Transverse colon (tissue), 4 donors: Measurements from ENCODE around the gene PANK4.

Experiments
- CTCF ChIP-seq, 5 experiments: fragments of 200-600 bp in 3 of 5; fragments of 450-650 bp in 2 of 5; sonication (generic) in 3 of 5; IDR thresholded peaks; 1 replicate in 2 of 5; 2 replicates in 3 of 5; pipeline ENCODE4 v1.5.1; 2016 to 2017; ENCODE audit warnings: antibody characterized with exemption in 5 of 5, inconsistent platforms in 3 of 5, mild to moderate bottlenecking in 2 of 5, moderate library complexity in 1 of 5
- POLR2A ChIP-seq: fragments of 450-650 bp; IDR thresholded peaks from one replicate; pipeline ENCODE4 v1.6.1; 2016; ENCODE audit warnings: antibody characterized with exemption, mild to moderate bottlenecking, moderate library complexity
- POLR2AphosphoS5 ChIP-seq, 3 donors: sonication (generic); formaldehyde crosslinking; IDR thresholded peaks; one replicate each; pipeline ENCODE4 v1.6.1; 2016; ENCODE audit warnings: antibody characterized with exemption in 3 of 3

GRCh38 chr1:2480236-2480985 lies 46.0 kb downstream of the PANK4 start:
- TF ChIP-seq CTCF (IDR thresholded peaks at IDR 0.05) (no peak), POLR2AphosphoS5 (IDR thresholded peaks at IDR 0.05) (no peak), POLR2A (no peak)
